GM12878 (cell line): ENCODE measurements around the gene MIXL1. TPM values are rescaled to one million over a fixed set of nuclear protein-coding genes. Genes with fewer than 3 reads are reported as not detected.

Experiments used
- ATAC-seq: fragments of 200-7000 bp; cut with Tn5 transposase; 3 replicates; pipeline ENCODE4 v1.9.1; 2020; ENCODE audit warnings: mild to moderate bottlenecking, moderate library complexity
- BruUV-seq: library from RNA; stranded (reverse); fragments of 400-500 nt; replicated peaks from 2 replicates; lab custom pipeline; 2021; lab: Mats Ljungman, UMichigan
- CTCF ChIA-PET: fragments of 300-600 bp; sonication (Branson Sonifier 250); formaldehyde crosslinking; extraction: SDS; loops from one replicate; lab custom pipeline; 2021; ENCODE audit warnings: inconsistent platforms; lab: Yijun Ruan, JAX
- POLR2A ChIA-PET: fragments of 350-600 bp; formaldehyde crosslinking; extraction: SDS; loops from one replicate; lab custom pipeline; 2021; ENCODE audit warnings: inconsistent platforms; lab: Charles Lee
- RAD21 ChIA-PET: fragments of 300-600 bp; sonication (Branson Sonifier 250); formaldehyde crosslinking; loops from one replicate; lab custom pipeline; 2023; ENCODE audit warnings: antibody characterized with exemption; ENCODE audit not compliant: unreplicated experiment; lab: Charles Lee
- SMC1A ChIA-PET: fragments of 300-600 bp; sonication (Branson Sonifier 250); formaldehyde crosslinking; loops from one replicate; lab custom pipeline; 2023; ENCODE audit not compliant: unreplicated experiment, uncharacterized antibody; lab: Charles Lee
- DNase-seq: peaks from one replicate; pipeline ENCODE4 v3.0.0-alpha.2; 2011; ENCODE audit warnings: low read depth, low spot score
- FAIRE-seq: peaks from 3 replicates; lab custom pipeline; 2011; peaks lifted over from hg19 to GRCh38; lab: Jason Lieb, UNC
- H2AFZ ChIP-seq: 2 replicates; pipeline ENCODE4 v1.6.0; 2011; ENCODE audit warnings: low read depth, low read length, control low read depth; ENCODE audit not compliant: control insufficient read depth
- H3K27ac ChIP-seq: 2 replicates; pipeline ENCODE4 v1.5.1; 2011; ENCODE audit warnings: control low read depth; ENCODE audit not compliant: control insufficient read depth, insufficient read depth
- H3K27me3 ChIP-seq, 2 experiments: replicated peaks in 1 of 2; 2 replicates each; pipeline versions ENCODE4 v1.6.0 to v1.6.1; 2011; ENCODE audit warnings: low read length in 1 of 2; ENCODE audit not compliant: control insufficient read depth in 2 of 2, insufficient read depth in 2 of 2
- H3K36me3 ChIP-seq, 2 experiments: 2 replicates each; pipeline ENCODE4 v1.5.1; 2011; ENCODE audit warnings: low read length in 1 of 2; ENCODE audit not compliant: control insufficient read depth in 2 of 2, insufficient read depth in 2 of 2
- H3K4me1 ChIP-seq: 2 replicates; pipeline ENCODE4 v1.6.1; 2011; ENCODE audit warnings: mild to moderate bottlenecking, low read length, moderate library complexity, mixed read lengths; ENCODE audit not compliant: control insufficient read depth, insufficient read depth
- H3K4me2 ChIP-seq: 2 replicates; pipeline ENCODE4 v1.6.0; 2011; ENCODE audit warnings: control low read depth; ENCODE audit not compliant: control insufficient read depth, insufficient read depth
- H3K4me3 ChIP-seq: fragments of 200-600 bp; sonication (generic); 2 replicates; pipeline ENCODE4 v1.5.1; 2016
- H3K79me2 ChIP-seq: 2 replicates; pipeline ENCODE4 v1.6.0; 2011; ENCODE audit warnings: low read length; ENCODE audit not compliant: control insufficient read depth, insufficient read depth
- H3K9ac ChIP-seq: 2 replicates; pipeline ENCODE4 v1.8.0; 2011; ENCODE audit warnings: low read length, control low read depth, mixed read lengths; ENCODE audit not compliant: control insufficient read depth, insufficient read depth
- H3K9me3 ChIP-seq: replicated peaks from 3 replicates; pipeline ENCODE4 v1.5.1; 2011; ENCODE audit warnings: mild to moderate bottlenecking, low read length; ENCODE audit not compliant: control insufficient read depth, insufficient read depth
- H4K20me1 ChIP-seq: 2 replicates; pipeline ENCODE4 v1.6.0; 2011; ENCODE audit not compliant: control insufficient read depth, insufficient read depth
- SMC3 ChIP-seq: IDR thresholded peaks from 2 replicates; pipeline ENCODE4 v1.6.1; 2011; ENCODE audit warnings: low read length, improper control_type of control experiment, borderline replicate concordance
- WGBS: methylation state at CpG from one replicate; pipeline ENCODE4 v1.1.6; 2016; ENCODE audit warnings: low lambda C conversion rate; ENCODE audit not compliant: insufficient replicate concordance, insufficient coverage; ENCODE audit errors: missing lambda C conversion rate; 5-methylcytosine and 5-hydroxymethylcytosine counted together
- in situ Hi-C: fragments of 300-500 bp; cut with MboI; formaldehyde crosslinking; loops from 9 replicates; pipeline ENCODE4 v1.14.3; 2018; ENCODE audit warnings: mixed read lengths
- intact Hi-C: fragments of 100-400 bp; cut with micrococcal nuclease; formaldehyde crosslinking; loops from one replicate; pipeline ENCODE4 v1.14.2; 2022; ENCODE audit not compliant: unreplicated experiment
- polyA plus RNA-seq, 11 experiments: library from polyadenylated mRNA; depleted of rRNA in 4 of 11; unstranded in 6 of 11; stranded (reverse) in 5 of 11; fragments of >200 nt; fragmentation: Nextera tagmentation in 4 of 11; fragmentation: Illumina TruSeq in 1 of 11; extraction: Ambion mirVana in 4 of 11; extraction: Trizol in 1 of 11; gene quantifications; 1 replicate in 1 of 11; 2 replicates in 10 of 11; pipeline versions ENCODE4 v1.2.1 to v1.2.3, GENCODE V29; 2011 to 2016; ENCODE audit warnings: inconsistent platforms in 2 of 11, missing spikeins in 2 of 11, low read depth in 1 of 11
- total RNA-seq, 4 experiments: library from RNA; depleted of rRNA in 3 of 4; stranded (reverse); fragments of >200 nt in 3 of 4; fragmentation: Illumina TruSeq in 1 of 4; extraction: Trizol in 1 of 4; gene quantifications; 2 replicates each; pipeline versions ENCODE4 v1.2.1 to v1.2.3, GENCODE V29; 2013 to 2021
- TF ChIP-seq, protein P1 (sequence below): IDR thresholded peaks from 2 replicates; pipeline ENCODE4 v1.6.1; 2012; ENCODE audit warnings: improper control_type of control experiment, low read depth, low read length; ENCODE audit not compliant: insufficient replicate concordance

Gene MIXL1
- total and polyA plus RNA-seq, 10 of the 15 experiments (the other 5 are each of a cell fraction or from before 2014, with no cell fraction given), result 0.11 to 0.25 (median 0.20) TPM; not detected in 2

DNA sequence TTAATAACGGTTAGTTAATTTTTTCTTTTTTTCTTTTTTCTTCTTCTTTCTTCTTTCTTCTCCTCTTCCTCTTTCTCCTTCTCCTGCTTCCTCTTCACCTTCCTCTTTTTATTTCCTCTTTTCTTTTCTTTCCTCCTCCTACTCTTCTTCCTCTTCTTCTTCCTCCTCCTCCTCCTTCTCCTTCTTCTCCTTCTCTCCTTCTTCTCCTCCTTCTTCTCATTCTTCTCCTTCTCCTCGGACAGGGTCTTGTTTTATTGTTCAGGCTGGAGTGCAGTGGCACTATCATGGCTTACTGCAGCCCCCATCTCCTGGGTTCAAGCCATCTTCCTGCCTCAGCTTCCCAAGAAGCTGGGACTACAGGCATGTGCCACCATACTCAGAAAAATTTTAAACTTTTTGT lies 23.5 kb upstream of the MIXL1 start:
- no peak overlapping the region for H3K27ac ChIP-seq
- no TSS peak for BruUV-seq
- ChIA-PET POLR2A (interaction anchor here (1.2 kb wide), 1 partner anchor 74 kb away, joined by 4 read pairs; no protein-coding TSS in a partner anchor), CTCF (interaction anchor here (1.0 to 16.0 kb wide), 10 partner anchors 19 to 226 kb away, joined by 3 to 505 read pairs (median 5); partner anchors contain the start of gene MIXL1), RAD21 (interaction anchor here (0.8 to 3.6 kb wide), 10 partner anchors 14 to 433 kb away, joined by 3 to 46 read pairs (median 3); partner anchors contain the start of gene LIN9), SMC1A (interaction anchor here (1.1 to 9.5 kb wide), 7 partner anchors 12 to 206 kb away, joined by 3 to 213 read pairs (median 4); no protein-coding TSS in a partner anchor)
- in situ Hi-C loops (no loop called here), intact Hi-C loops (no loop called here)
- H3K4me1 ChIP-seq, result peaks cover 3% of the 10 kb centered on the region; the same call in 1 of the 2 replicates
- no peak overlapping the region for H2AFZ ChIP-seq
- no peaks in the 10 kb centered on the region; a peak in 1 of 4 replicates for H3K27me3 ChIP-seq
- DNase-seq, result no peak
- H3K79me2 ChIP-seq, result no peaks in the 10 kb centered on the region
- H3K9ac ChIP-seq, result no peak overlapping the region
- no peaks in the 10 kb centered on the region for H4K20me1 ChIP-seq
- no peak for TF ChIP-seq SMC3
- TF ChIP-seq, protein P1, sequence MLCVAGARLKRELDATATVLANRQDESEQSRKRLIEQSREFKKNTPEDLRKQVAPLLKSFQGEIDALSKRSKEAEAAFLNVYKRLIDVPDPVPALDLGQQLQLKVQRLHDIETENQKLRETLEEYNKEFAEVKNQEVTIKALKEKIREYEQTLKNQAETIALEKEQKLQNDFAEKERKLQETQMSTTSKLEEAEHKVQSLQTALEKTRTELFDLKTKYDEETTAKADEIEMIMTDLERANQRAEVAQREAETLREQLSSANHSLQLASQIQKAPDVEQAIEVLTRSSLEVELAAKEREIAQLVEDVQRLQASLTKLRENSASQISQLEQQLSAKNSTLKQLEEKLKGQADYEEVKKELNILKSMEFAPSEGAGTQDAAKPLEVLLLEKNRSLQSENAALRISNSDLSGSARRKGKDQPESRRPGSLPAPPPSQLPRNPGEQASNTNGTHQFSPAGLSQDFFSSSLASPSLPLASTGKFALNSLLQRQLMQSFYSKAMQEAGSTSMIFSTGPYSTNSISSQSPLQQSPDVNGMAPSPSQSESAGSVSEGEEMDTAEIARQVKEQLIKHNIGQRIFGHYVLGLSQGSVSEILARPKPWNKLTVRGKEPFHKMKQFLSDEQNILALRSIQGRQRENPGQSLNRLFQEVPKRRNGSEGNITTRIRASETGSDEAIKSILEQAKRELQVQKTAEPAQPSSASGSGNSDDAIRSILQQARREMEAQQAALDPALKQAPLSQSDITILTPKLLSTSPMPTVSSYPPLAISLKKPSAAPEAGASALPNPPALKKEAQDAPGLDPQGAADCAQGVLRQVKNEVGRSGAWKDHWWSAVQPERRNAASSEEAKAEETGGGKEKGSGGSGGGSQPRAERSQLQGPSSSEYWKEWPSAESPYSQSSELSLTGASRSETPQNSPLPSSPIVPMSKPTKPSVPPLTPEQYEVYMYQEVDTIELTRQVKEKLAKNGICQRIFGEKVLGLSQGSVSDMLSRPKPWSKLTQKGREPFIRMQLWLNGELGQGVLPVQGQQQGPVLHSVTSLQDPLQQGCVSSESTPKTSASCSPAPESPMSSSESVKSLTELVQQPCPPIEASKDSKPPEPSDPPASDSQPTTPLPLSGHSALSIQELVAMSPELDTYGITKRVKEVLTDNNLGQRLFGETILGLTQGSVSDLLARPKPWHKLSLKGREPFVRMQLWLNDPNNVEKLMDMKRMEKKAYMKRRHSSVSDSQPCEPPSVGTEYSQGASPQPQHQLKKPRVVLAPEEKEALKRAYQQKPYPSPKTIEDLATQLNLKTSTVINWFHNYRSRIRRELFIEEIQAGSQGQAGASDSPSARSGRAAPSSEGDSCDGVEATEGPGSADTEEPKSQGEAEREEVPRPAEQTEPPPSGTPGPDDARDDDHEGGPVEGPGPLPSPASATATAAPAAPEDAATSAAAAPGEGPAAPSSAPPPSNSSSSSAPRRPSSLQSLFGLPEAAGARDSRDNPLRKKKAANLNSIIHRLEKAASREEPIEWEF, result no peak
- TF ChIP-seq, all 136 proteins: peak for 0
- Histone ChIP-seq H3K4me3 (no peak overlapping the region), H3K9me3 (no peaks in the 10 kb centered on the region), H3K4me2 (no peak overlapping the region), H3K36me3 (no peaks in the 10 kb centered on the region)
- 0% methylated on average over 2 of the region's 2 CpGs for WGBS
- ATAC-seq, result no peak
- no peak for FAIRE-seq
